HEK293 (cell line): ENCODE data around the gene IFT172.

Experiments used
- CTCF ChIA-PET: fragments of 350-600 bp; formaldehyde crosslinking; extraction: SDS; loops from one replicate; lab custom pipeline; 2021; ENCODE audit warnings: antibody characterized with exemption; lab: Yijun Ruan, JAX
- POLR2A ChIA-PET: fragments of 300-600 bp; formaldehyde crosslinking; extraction: SDS; loops from one replicate; lab custom pipeline; 2020; ENCODE audit warnings: antibody characterized with exemption, inconsistent platforms; lab: Yijun Ruan, JAX
- H3K27ac ChIP-seq: fragments of 200-500 bp; sonication (Bioruptor generic); 2 replicates; pipeline ENCODE4 v1.5.1; 2014; ENCODE audit warnings: low read depth, low read length, control low read depth, inconsistent platforms; ENCODE audit errors: extremely low read depth
- H3K36me3 ChIP-seq, 2 experiments: fragments of 200-500 bp in 1 of 2; sonication (Bioruptor generic) in 1 of 2; 1 replicate in 1 of 2; 2 replicates in 1 of 2; pipeline ENCODE4 v1.5.1; 2014 to 2017; ENCODE audit warnings: inconsistent platforms in 2 of 2, low read length in 2 of 2; ENCODE audit not compliant: control insufficient read depth in 2 of 2, insufficient read depth in 1 of 2
- H3K4me1 ChIP-seq: fragments of 200-500 bp; sonication (Bioruptor generic); 2 replicates; pipeline ENCODE4 v1.5.1; 2014; ENCODE audit warnings: mild to moderate bottlenecking, low read length, inconsistent platforms; ENCODE audit not compliant: control insufficient read depth, insufficient read depth
- H3K4me3 ChIP-seq: 2 replicates; pipeline ENCODE4 v1.5.1; 2011; ENCODE audit warnings: low read depth, mild to moderate bottlenecking, control low read depth, low read length, moderate library complexity
- H3K9me3 ChIP-seq: fragments of 200-500 bp; sonication (Bioruptor generic); 2 replicates; pipeline ENCODE4 v1.5.1; 2014; ENCODE audit warnings: low read depth, low read length, inconsistent platforms; ENCODE audit not compliant: control insufficient read depth, insufficient read depth
- REPIN1 ChIP-seq: fragments of 450-650 bp; formaldehyde crosslinking; IDR thresholded peaks from 2 replicates; pipeline ENCODE4 v1.5.1; 2017; ENCODE audit warnings: missing biosample characterization, missing genetic modification characterization, low read depth
- ZBTB48 ChIP-seq: fragments of 450-650 bp; formaldehyde crosslinking; IDR thresholded peaks from 2 replicates; pipeline ENCODE4 v1.5.1; 2016; ENCODE audit warnings: missing biosample characterization, missing genetic modification characterization
- ZIC2 ChIP-seq: fragments of 450-650 bp; formaldehyde crosslinking; IDR thresholded peaks from 2 replicates; pipeline ENCODE4 v1.5.1; 2016; ENCODE audit warnings: missing biosample characterization, missing genetic modification characterization
- ZNF114 ChIP-seq: fragments of 450-650 bp; formaldehyde crosslinking; IDR thresholded peaks from 2 replicates; pipeline ENCODE4 v1.5.0; 2017; ENCODE audit warnings: missing biosample characterization, missing genetic modification characterization
- ZNF138 ChIP-seq: fragments of 450-650 bp; formaldehyde crosslinking; IDR thresholded peaks from 2 replicates; pipeline ENCODE4 v1.5.1; 2016; ENCODE audit warnings: missing biosample characterization, missing genetic modification characterization, borderline replicate concordance
- ZNF202 ChIP-seq: fragments of 450-650 bp; formaldehyde crosslinking; IDR thresholded peaks from 2 replicates; pipeline ENCODE4 v1.5.1; 2016; ENCODE audit warnings: missing biosample characterization, missing genetic modification characterization, borderline replicate concordance
- ZNF211 ChIP-seq: fragments of 450-650 bp; formaldehyde crosslinking; IDR thresholded peaks from 2 replicates; pipeline ENCODE4 v1.5.1; 2016; ENCODE audit warnings: low read depth, missing biosample characterization, missing genetic modification characterization
- ZNF302 ChIP-seq: fragments of 450-650 bp; formaldehyde crosslinking; IDR thresholded peaks from 2 replicates; pipeline ENCODE4 v1.5.1; 2016; ENCODE audit warnings: missing biosample characterization, missing genetic modification characterization, low read depth
- ZNF366 ChIP-seq: fragments of 450-650 bp; formaldehyde crosslinking; conservative IDR thresholded peaks from 2 replicates; pipeline ENCODE4 v1.5.1; 2016; ENCODE audit warnings: missing biosample characterization, missing genetic modification characterization
- ZNF658 ChIP-seq: fragments of 450-650 bp; formaldehyde crosslinking; IDR thresholded peaks from 2 replicates; pipeline ENCODE4; 2016; ENCODE audit warnings: missing biosample characterization, missing genetic modification characterization
- ZNF707 ChIP-seq: fragments of 450-650 bp; formaldehyde crosslinking; IDR thresholded peaks from 2 replicates; pipeline ENCODE4 v1.5.1; 2016; ENCODE audit warnings: missing biosample characterization, missing genetic modification characterization
- ZNF776 ChIP-seq: fragments of 450-650 bp; formaldehyde crosslinking; IDR thresholded peaks from 2 replicates; pipeline ENCODE4 v1.5.0; 2017; ENCODE audit warnings: missing biosample characterization, missing genetic modification characterization, borderline replicate concordance
- ZSCAN23 ChIP-seq: fragments of 450-650 bp; formaldehyde crosslinking; IDR thresholded peaks from 2 replicates; pipeline ENCODE4 v1.5.1; 2016; ENCODE audit warnings: missing biosample characterization, missing genetic modification characterization
- TF ChIP-seq, protein P1 (sequence below): fragments of 450-650 bp; formaldehyde crosslinking; conservative IDR thresholded peaks from 2 replicates; pipeline ENCODE4 v1.5.1; 2016; ENCODE audit warnings: low read depth, missing biosample characterization, missing genetic modification characterization
- TF ChIP-seq, protein P2 (sequence below): fragments of 450-650 bp; formaldehyde crosslinking; IDR thresholded peaks from 2 replicates; pipeline ENCODE4 v1.5.1; 2016; ENCODE audit warnings: missing biosample characterization, missing genetic modification characterization
- TF ChIP-seq, protein P3 (sequence below): fragments of 450-650 bp; formaldehyde crosslinking; IDR thresholded peaks from 2 replicates; pipeline ENCODE4 v1.5.1; 2016; ENCODE audit warnings: missing biosample characterization, missing genetic modification characterization
- TF ChIP-seq, protein P4 (sequence below): fragments of 450-650 bp; formaldehyde crosslinking; IDR thresholded peaks from 2 replicates; pipeline ENCODE4 v1.5.1; 2016; ENCODE audit warnings: missing biosample characterization, missing genetic modification characterization
- TF ChIP-seq, protein P5 (sequence below): fragments of 450-650 bp; formaldehyde crosslinking; conservative IDR thresholded peaks from 2 replicates; pipeline ENCODE4 v1.5.1; 2016; ENCODE audit warnings: low read depth, missing biosample characterization, missing genetic modification characterization
- TF ChIP-seq, protein P6 (sequence below): fragments of 450-650 bp; formaldehyde crosslinking; IDR thresholded peaks from 2 replicates; pipeline ENCODE4 v1.5.1; 2016; ENCODE audit warnings: missing biosample characterization, missing genetic modification characterization

The IFT172 gene

DNA sequence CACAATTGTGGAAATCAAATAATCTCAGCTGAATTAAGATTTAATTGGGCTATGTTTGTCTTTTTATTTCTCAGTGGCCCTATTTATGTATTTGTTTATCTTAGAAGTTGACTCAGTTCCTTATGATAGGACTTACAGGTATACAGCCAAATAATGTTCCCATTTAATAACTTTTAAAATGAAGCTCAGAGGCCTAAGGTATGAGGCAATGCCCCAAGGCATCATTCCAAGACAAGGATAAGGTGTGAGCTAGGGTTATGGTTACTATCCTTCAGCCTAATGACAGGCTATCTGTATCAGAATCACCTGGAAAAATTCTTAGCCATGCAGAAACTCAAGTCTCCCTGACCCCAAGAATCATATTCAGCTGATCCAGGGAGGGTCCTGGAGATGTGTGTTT is 68.5 kb downstream of the IFT172 start:
- CTCF ChIA-PET = interaction anchor here (0.6 to 1.4 kb wide), 3 partner anchors 12 to 262 kb away, joined by 3 to 4 read pairs (median 3); partner anchors contain the start of gene PPM1G
- Histone ChIP-seq H3K27ac (no peak overlapping the region), H3K9me3 (no peaks in the 10 kb centered on the region)
- TF ChIP-seq ZNF776 (tag by site-specific recombination) (no peak), ZNF366 (tag by site-specific recombination) (no peak), ZSCAN23 (no peak), ZIC2 (tag by site-specific recombination) (no peak), ZNF658 (tag by site-specific recombination) (no peak), ZNF114 (tag by site-specific recombination) (no peak), ZNF302 (tag by site-specific recombination) (no peak), ZNF707 (no peak)
- TF ChIP-seq, protein P1, sequence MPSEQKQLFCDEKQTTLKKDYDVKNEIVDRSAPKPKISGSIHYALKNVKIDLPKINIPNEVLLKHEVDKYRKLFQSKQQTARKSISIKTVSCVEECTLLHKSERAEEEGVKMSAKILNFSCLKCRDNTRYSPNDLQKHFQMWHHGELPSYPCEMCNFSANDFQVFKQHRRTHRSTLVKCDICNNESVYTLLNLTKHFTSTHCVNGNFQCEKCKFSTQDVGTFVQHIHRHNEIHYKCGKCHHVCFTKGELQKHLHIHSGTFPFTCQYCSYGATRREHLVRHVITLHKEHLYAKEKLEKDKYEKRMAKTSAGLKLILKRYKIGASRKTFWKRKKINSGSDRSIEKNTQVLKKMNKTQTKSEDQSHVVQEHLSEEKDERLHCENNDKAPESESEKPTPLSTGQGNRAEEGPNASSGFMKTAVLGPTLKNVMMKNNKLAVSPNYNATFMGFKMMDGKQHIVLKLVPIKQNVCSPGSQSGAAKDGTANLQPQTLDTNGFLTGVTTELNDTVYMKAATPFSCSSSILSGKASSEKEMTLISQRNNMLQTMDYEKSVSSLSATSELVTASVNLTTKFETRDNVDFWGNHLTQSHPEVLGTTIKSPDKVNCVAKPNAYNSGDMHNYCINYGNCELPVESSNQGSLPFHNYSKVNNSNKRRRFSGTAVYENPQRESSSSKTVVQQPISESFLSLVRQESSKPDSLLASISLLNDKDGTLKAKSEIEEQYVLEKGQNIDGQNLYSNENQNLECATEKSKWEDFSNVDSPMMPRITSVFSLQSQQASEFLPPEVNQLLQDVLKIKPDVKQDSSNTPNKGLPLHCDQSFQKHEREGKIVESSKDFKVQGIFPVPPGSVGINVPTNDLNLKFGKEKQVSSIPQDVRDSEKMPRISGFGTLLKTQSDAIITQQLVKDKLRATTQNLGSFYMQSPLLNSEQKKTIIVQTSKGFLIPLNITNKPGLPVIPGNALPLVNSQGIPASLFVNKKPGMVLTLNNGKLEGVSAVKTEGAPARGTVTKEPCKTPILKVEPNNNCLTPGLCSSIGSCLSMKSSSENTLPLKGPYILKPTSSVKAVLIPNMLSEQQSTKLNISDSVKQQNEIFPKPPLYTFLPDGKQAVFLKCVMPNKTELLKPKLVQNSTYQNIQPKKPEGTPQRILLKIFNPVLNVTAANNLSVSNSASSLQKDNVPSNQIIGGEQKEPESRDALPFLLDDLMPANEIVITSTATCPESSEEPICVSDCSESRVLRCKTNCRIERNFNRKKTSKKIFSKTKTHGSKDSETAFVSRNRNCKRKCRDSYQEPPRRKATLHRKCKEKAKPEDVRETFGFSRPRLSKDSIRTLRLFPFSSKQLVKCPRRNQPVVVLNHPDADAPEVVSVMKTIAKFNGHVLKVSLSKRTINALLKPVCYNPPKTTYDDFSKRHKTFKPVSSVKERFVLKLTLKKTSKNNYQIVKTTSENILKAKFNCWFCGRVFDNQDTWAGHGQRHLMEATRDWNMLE (tag by site-specific recombination) = no peak
- TF ChIP-seq, protein P2, sequence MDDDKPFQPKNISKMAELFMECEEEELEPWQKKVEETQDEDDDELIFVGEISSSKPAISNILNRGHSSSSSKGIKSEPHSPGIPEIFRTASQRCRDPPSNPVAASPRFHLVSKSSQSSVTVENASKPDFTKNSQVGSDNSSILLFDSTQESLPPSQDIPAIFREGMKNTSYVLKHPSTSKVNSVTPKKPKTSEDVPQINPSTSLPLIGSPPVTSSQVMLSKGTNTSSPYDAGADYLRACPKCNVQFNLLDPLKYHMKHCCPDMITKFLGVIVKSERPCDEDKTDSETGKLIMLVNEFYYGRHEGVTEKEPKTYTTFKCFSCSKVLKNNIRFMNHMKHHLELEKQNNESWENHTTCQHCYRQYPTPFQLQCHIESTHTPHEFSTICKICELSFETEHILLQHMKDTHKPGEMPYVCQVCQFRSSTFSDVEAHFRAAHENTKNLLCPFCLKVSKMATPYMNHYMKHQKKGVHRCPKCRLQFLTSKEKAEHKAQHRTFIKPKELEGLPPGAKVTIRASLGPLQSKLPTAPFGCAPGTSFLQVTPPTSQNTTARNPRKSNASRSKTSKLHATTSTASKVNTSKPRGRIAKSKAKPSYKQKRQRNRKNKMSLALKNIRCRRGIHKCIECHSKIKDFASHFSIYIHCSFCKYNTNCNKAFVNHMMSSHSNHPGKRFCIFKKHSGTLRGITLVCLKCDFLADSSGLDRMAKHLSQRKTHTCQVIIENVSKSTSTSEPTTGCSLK (tag by site-specific recombination) = no peak
- TF ChIP-seq, protein P3, sequence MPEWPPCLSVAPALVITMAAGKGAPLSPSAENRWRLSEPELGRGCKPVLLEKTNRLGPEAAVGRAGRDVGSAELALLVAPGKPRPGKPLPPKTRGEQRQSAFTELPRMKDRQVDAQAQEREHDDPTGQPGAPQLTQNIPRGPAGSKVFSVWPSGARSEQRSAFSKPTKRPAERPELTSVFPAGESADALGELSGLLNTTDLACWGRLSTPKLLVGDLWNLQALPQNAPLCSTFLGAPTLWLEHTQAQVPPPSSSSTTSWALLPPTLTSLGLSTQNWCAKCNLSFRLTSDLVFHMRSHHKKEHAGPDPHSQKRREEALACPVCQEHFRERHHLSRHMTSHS (tag by site-specific recombination) = no peak
- TF ChIP-seq, protein P4, sequence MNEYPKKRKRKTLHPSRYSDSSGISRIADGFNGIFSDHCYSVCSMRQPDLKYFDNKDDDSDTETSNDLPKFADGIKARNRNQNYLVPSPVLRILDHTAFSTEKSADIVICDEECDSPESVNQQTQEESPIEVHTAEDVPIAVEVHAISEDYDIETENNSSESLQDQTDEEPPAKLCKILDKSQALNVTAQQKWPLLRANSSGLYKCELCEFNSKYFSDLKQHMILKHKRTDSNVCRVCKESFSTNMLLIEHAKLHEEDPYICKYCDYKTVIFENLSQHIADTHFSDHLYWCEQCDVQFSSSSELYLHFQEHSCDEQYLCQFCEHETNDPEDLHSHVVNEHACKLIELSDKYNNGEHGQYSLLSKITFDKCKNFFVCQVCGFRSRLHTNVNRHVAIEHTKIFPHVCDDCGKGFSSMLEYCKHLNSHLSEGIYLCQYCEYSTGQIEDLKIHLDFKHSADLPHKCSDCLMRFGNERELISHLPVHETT (tag by site-specific recombination) = no peak
- TF ChIP-seq, all 188 proteins: peak for 0
- Histone ChIP-seq H3K4me3 (no peak overlapping the region), H3K36me3 (no peaks in the 10 kb centered on the region), H3K4me1 (no peaks in the 10 kb centered on the region)
- POLR2A ChIA-PET = interaction anchor here (2.8 kb wide), 1 partner anchor 11 kb away, joined by 13 read pairs; the partner anchor contains the start of gene PPM1G

DNA sequence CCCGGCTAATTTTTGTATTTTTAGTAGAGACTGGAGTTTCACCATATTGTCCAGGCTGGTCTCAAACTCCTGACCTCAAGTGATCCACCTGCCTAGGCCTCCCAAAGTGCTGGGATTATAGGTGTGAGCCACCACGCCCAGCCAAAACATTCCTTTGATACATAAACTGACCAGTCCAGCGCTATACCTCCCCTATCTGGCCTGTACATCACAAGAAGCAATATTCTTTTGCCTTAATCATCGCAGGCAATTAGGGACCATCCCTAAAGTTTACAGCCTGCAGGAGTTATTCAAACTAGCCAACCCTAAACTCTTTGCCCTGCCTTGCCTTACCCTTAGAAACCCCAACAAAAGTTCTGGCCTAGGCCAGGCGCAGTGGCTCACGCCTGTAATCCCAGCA is 73.4 kb downstream of the IFT172 start:
- CTCF ChIA-PET = interaction anchor here (0.7 to 1.1 kb wide), 2 partner anchors 8 to 38 kb away, joined by 5 read pairs; no protein-coding TSS in a partner anchor
- POLR2A ChIA-PET = no interaction called here
- no peak overlapping the region for H3K27ac ChIP-seq
- no peak overlapping the region for H3K4me3 ChIP-seq
- H3K36me3 ChIP-seq = no peaks in the 10 kb centered on the region
- no peaks in the 10 kb centered on the region for H3K9me3 ChIP-seq
- H3K4me1 ChIP-seq = no peaks in the 10 kb centered on the region
- TF ChIP-seq ZNF211 (tag by site-specific recombination) = no peak
- no peak for TF ChIP-seq ZNF776 (tag by site-specific recombination)
- TF ChIP-seq, protein P5, sequence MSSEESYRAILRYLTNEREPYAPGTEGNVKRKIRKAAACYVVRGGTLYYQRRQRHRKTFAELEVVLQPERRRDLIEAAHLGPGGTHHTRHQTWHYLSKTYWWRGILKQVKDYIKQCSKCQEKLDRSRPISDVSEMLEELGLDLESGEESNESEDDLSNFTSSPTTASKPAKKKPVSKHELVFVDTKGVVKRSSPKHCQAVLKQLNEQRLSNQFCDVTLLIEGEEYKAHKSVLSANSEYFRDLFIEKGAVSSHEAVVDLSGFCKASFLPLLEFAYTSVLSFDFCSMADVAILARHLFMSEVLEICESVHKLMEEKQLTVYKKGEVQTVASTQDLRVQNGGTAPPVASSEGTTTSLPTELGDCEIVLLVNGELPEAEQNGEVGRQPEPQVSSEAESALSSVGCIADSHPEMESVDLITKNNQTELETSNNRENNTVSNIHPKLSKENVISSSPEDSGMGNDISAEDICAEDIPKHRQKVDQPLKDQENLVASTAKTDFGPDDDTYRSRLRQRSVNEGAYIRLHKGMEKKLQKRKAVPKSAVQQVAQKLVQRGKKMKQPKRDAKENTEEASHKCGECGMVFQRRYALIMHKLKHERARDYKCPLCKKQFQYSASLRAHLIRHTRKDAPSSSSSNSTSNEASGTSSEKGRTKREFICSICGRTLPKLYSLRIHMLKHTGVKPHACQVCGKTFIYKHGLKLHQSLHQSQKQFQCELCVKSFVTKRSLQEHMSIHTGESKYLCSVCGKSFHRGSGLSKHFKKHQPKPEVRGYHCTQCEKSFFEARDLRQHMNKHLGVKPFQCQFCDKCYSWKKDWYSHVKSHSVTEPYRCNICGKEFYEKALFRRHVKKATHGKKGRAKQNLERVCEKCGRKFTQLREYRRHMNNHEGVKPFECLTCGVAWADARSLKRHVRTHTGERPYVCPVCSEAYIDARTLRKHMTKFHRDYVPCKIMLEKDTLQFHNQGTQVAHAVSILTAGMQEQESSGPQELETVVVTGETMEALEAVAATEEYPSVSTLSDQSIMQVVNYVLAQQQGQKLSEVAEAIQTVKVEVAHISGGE (tag by site-specific recombination) = no peak
- no peak for TF ChIP-seq ZBTB48 (tag by site-specific recombination)
- TF ChIP-seq ZNF202 (tag by site-specific recombination) = no peak
- TF ChIP-seq, protein P6, sequence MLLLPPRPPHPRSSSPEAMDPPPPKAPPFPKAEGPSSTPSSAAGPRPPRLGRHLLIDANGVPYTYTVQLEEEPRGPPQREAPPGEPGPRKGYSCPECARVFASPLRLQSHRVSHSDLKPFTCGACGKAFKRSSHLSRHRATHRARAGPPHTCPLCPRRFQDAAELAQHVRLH (tag by site-specific recombination) = no peak
- TF ChIP-seq REPIN1 (tag by site-specific recombination) = no peak
- TF ChIP-seq ZIC2 (tag by site-specific recombination) = no peak
- no peak for TF ChIP-seq ZNF138 (tag by site-specific recombination)
